ENCODE data around the gene CACNA1C. TPM values are rescaled to one million over a fixed set of nuclear protein-coding genes. Genes with fewer than 3 reads are reported as not detected.

Gene CACNA1C
- total RNA-seq, 1 experiment from 2014 or later = not detected

- Histone ChIP-seq H3F3A (ENCODE audit: insufficient read depth, low read depth) (no peaks in the 10 kb centered on the region), H3K9me2 (ENCODE audit: insufficient read depth) (no peaks in the 10 kb centered on the region), H3K36me3 (ENCODE audit: low read depth) (no peaks in the 10 kb centered on the region), H3K4me2 (no peak overlapping the region), H3K79me2 (ENCODE audit: low read depth) (no peaks in the 10 kb centered on the region), H3K27me3 (ENCODE audit: insufficient read depth, low read depth) (peaks cover 97% of the 10 kb centered on the region), H3K27ac (no peak overlapping the region), H3K4me3 (no peak overlapping the region), H3K4me1 (replicated peaks; ENCODE audit: insufficient read depth) (no peaks in the 10 kb centered on the region), H2AFZ (no peak overlapping the region), H3K9me3 (ENCODE audit: insufficient read depth, low read depth) (no peaks in the 10 kb centered on the region), H4K20me1 (ENCODE audit: insufficient read depth) (no peaks in the 10 kb centered on the region; the same call in 1 of the 2 replicates)
- POLR2A ChIA-PET (ENCODE audit: unreplicated experiment) = no interaction called here
- no TSS peak for BruUV-seq (replicated peaks)
- CTCF ChIA-PET = no interaction called here
- intact Hi-C loops (cut with micrococcal nuclease; ENCODE audit: unreplicated experiment) = no loop called here
- TF ChIP-seq CTCF (conservative IDR thresholded peaks at IDR 0.05) = no peak
- no peak for TF ChIP-seq EZH2 (IDR thresholded peaks at IDR 0.05; ENCODE audit: low read depth)
- no peak for DNase-seq
These were observed 358.2 kb downstream of the CACNA1C start for GRCh38 chr12:2411011-2411410.

GRCh38 chr12:2411616-2412304 is 359.0 kb downstream of the CACNA1C start:
- H3K79me2 ChIP-seq (ENCODE audit: low read depth) = no peaks in the 10 kb centered on the region
- no peak overlapping the region for H3K4me2 ChIP-seq
- CTCF ChIA-PET = no interaction called here
- H3K27me3 ChIP-seq (ENCODE audit: insufficient read depth, low read depth) = peaks cover 98% of the 10 kb centered on the region
- POLR2A ChIA-PET (ENCODE audit: unreplicated experiment) = no interaction called here
- H3K9me2 ChIP-seq (ENCODE audit: insufficient read depth) = no peaks in the 10 kb centered on the region
- no peak overlapping the region for H3K27ac ChIP-seq
- H3K4me3 ChIP-seq = no peak overlapping the region
- H3F3A ChIP-seq (ENCODE audit: insufficient read depth, low read depth) = no peaks in the 10 kb centered on the region
- no peaks in the 10 kb centered on the region for H3K9me3 ChIP-seq (ENCODE audit: insufficient read depth, low read depth)
- no peaks in the 10 kb centered on the region for H3K4me1 ChIP-seq (replicated peaks; ENCODE audit: insufficient read depth)
- TF ChIP-seq CTCF (conservative IDR thresholded peaks at IDR 0.05) (no peak), EZH2 (IDR thresholded peaks at IDR 0.05; ENCODE audit: low read depth) (no peak)
- no peaks in the 10 kb centered on the region for H3K36me3 ChIP-seq (ENCODE audit: low read depth)
- no peak for DNase-seq
- no TSS peak for BruUV-seq (replicated peaks)
- intact Hi-C loops (cut with micrococcal nuclease; ENCODE audit: unreplicated experiment) = no loop called here
- no peak overlapping the region for H2AFZ ChIP-seq
- no peaks in the 10 kb centered on the region; the same call in 1 of the 2 replicates for H4K20me1 ChIP-seq (ENCODE audit: insufficient read depth)

GRCh38 chr12:2412305-2412643 is 359.5 kb downstream of the CACNA1C start:
- TF ChIP-seq CTCF (conservative IDR thresholded peaks at IDR 0.05) = no peak
- intact Hi-C loops (cut with micrococcal nuclease; ENCODE audit: unreplicated experiment) = no loop called here
- Histone ChIP-seq H3K4me2 (no peak overlapping the region), H3K4me3 (no peak overlapping the region), H2AFZ (no peak overlapping the region), H3K4me1 (replicated peaks; ENCODE audit: insufficient read depth) (no peaks in the 10 kb centered on the region), H3K27me3 (ENCODE audit: insufficient read depth, low read depth) (peaks cover 98% of the 10 kb centered on the region), H3K9me2 (ENCODE audit: insufficient read depth) (no peaks in the 10 kb centered on the region), H4K20me1 (ENCODE audit: insufficient read depth) (no peaks in the 10 kb centered on the region; the same call in 1 of the 2 replicates), H3F3A (ENCODE audit: insufficient read depth, low read depth) (no peaks in the 10 kb centered on the region), H3K36me3 (ENCODE audit: low read depth) (no peaks in the 10 kb centered on the region), H3K9me3 (ENCODE audit: insufficient read depth, low read depth) (no peaks in the 10 kb centered on the region), H3K79me2 (ENCODE audit: low read depth) (no peaks in the 10 kb centered on the region), H3K27ac (no peak overlapping the region)
- ChIA-PET POLR2A (ENCODE audit: unreplicated experiment) (no interaction called here), CTCF (no interaction called here)
- DNase-seq = no peak
- BruUV-seq (replicated peaks) = no TSS peak

Data from PC-9 (cell line).